HEK293T (cell line): ENCODE measurements around the gene DZIP1L.

Experiments used
- CTCF ChIA-PET: fragments of 350-600 bp; formaldehyde crosslinking; extraction: SDS; loops from one replicate; lab custom pipeline; 2021; ENCODE audit warnings: antibody characterized with exemption, inconsistent platforms; lab: Yijun Ruan, JAX
- POLR2A ChIA-PET: fragments of 350-600 bp; formaldehyde crosslinking; extraction: SDS; loops from one replicate; lab custom pipeline; 2020; ENCODE audit warnings: antibody characterized with exemption, inconsistent platforms; lab: Yijun Ruan, JAX
- DNase-seq: peaks from one replicate; pipeline ENCODE4 v3.0.0; 2012; ENCODE audit warnings: mixed read lengths; ENCODE audit errors: extremely low spot score
- ARNT ChIP-seq: fragments of 450-650 bp; IDR thresholded peaks from 2 replicates; pipeline ENCODE4 v1.6.1; 2017; ENCODE audit warnings: mild to moderate bottlenecking
- BHLHE40 ChIP-seq: fragments of 450-650 bp; IDR thresholded peaks from 2 replicates; pipeline ENCODE4 v1.6.1; 2016; ENCODE audit warnings: mild to moderate bottlenecking, moderate library complexity, borderline replicate concordance
- CTBP1 ChIP-seq: fragments of 450-650 bp; IDR thresholded peaks from 2 replicates; pipeline ENCODE4 v1.6.1; 2016; ENCODE audit warnings: borderline replicate concordance
- ELF4 ChIP-seq: fragments of 450-650 bp; IDR thresholded peaks from 2 replicates; pipeline ENCODE4 v1.6.1; 2017; ENCODE audit warnings: antibody characterized with exemption
- FOXA1 ChIP-seq: fragments of 450-650 bp; IDR thresholded peaks from 2 replicates; pipeline ENCODE4 v1.6.1; 2016; ENCODE audit warnings: mild to moderate bottlenecking
- FOXK2 ChIP-seq: fragments of 450-650 bp; IDR thresholded peaks from 2 replicates; pipeline ENCODE4 v1.6.1; 2016; ENCODE audit warnings: mild to moderate bottlenecking
- FOXM1 ChIP-seq: fragments of 450-650 bp; IDR thresholded peaks from 2 replicates; pipeline ENCODE4 v1.6.1; 2017; ENCODE audit warnings: mild to moderate bottlenecking, borderline replicate concordance
- HDGF ChIP-seq: fragments of 450-650 bp; IDR thresholded peaks from 2 replicates; pipeline ENCODE4 v1.6.1; 2017; ENCODE audit warnings: antibody characterized with exemption, borderline replicate concordance
- L3MBTL2 ChIP-seq: fragments of 450-650 bp; conservative IDR thresholded peaks from 2 replicates; pipeline ENCODE4 v1.6.1; 2016; ENCODE audit warnings: mild to moderate bottlenecking
- LEF1 ChIP-seq: fragments of 450-650 bp; IDR thresholded peaks from 2 replicates; pipeline ENCODE4 v1.6.1; 2017; ENCODE audit warnings: mild to moderate bottlenecking, borderline replicate concordance
- NFRKB ChIP-seq: fragments of 450-650 bp; IDR thresholded peaks from 2 replicates; pipeline ENCODE4 v1.6.1; 2016; ENCODE audit warnings: mild to moderate bottlenecking, moderate library complexity
- SP1 ChIP-seq: fragments of 450-650 bp; IDR thresholded peaks from 2 replicates; pipeline ENCODE4 v1.6.1; 2017
- SUZ12 ChIP-seq: fragments of 450-650 bp; IDR thresholded peaks from 2 replicates; pipeline ENCODE4 v1.6.1; 2016; ENCODE audit warnings: mild to moderate bottlenecking
- TARDBP ChIP-seq: fragments of 450-650 bp; IDR thresholded peaks from 2 replicates; pipeline ENCODE4 v1.6.1; 2016
- ZNF384 ChIP-seq: fragments of 450-650 bp; IDR thresholded peaks from 2 replicates; pipeline ENCODE4 v1.6.1; 2016
- TF ChIP-seq, protein P1 (sequence below): fragments of 450-650 bp; IDR thresholded peaks from 2 replicates; pipeline ENCODE4 v1.6.1; 2016

The DZIP1L gene

GRCh38 chr3:138082992-138083386 is 32.4 kb downstream of the DZIP1L start:
- ChIA-PET POLR2A (interaction anchor here (1.0 to 1.3 kb wide), 2 partner anchors 13 to 33 kb away, joined by 6 to 7 read pairs; partner anchors contain the start of gene DZIP1L), CTCF (interaction anchor here (0.7 kb wide), 1 partner anchor 37 kb away, joined by 3 read pairs; no protein-coding TSS in a partner anchor)
- DNase-seq, result no peak
- TF ChIP-seq BHLHE40 (no peak), CTBP1 (no peak), FOXK2 (no peak), LEF1 (no peak), FOXA1 (no peak), FOXM1 (no peak), HDGF (no peak), ARNT (no peak), ELF4 (no peak), TARDBP (no peak), ZNF384 (no peak), SP1 (no peak), L3MBTL2 (no peak), SUZ12 (no peak), NFRKB (no peak)
- TF ChIP-seq, protein P1, sequence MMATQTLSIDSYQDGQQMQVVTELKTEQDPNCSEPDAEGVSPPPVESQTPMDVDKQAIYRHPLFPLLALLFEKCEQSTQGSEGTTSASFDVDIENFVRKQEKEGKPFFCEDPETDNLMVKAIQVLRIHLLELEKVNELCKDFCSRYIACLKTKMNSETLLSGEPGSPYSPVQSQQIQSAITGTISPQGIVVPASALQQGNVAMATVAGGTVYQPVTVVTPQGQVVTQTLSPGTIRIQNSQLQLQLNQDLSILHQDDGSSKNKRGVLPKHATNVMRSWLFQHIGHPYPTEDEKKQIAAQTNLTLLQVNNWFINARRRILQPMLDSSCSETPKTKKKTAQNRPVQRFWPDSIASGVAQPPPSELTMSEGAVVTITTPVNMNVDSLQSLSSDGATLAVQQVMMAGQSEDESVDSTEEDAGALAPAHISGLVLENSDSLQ, result no peak

GRCh38 chr3:138082085-138082991 is 33.1 kb downstream of the DZIP1L start:
- peak; percentile 48 for DNase-seq
- TF ChIP-seq FOXK2 (peak; percentile 56; the same call in 1 of the 2 replicates), FOXA1 (no peak), LEF1 (no peak), ELF4 (no peak), SP1 (no peak), L3MBTL2 (no peak), ARNT (no peak), FOXM1 (no peak), SUZ12 (no peak), CTBP1 (peak; percentile 59; the same call in 1 of the 2 replicates), NFRKB (no peak)
- ChIA-PET CTCF (interaction anchor here (0.7 kb wide), 1 partner anchor 37 kb away, joined by 3 read pairs; no protein-coding TSS in a partner anchor), POLR2A (interaction anchor here (1.0 to 1.3 kb wide), 2 partner anchors 12 to 33 kb away, joined by 6 to 7 read pairs; partner anchors contain the start of gene DZIP1L)

DNA sequence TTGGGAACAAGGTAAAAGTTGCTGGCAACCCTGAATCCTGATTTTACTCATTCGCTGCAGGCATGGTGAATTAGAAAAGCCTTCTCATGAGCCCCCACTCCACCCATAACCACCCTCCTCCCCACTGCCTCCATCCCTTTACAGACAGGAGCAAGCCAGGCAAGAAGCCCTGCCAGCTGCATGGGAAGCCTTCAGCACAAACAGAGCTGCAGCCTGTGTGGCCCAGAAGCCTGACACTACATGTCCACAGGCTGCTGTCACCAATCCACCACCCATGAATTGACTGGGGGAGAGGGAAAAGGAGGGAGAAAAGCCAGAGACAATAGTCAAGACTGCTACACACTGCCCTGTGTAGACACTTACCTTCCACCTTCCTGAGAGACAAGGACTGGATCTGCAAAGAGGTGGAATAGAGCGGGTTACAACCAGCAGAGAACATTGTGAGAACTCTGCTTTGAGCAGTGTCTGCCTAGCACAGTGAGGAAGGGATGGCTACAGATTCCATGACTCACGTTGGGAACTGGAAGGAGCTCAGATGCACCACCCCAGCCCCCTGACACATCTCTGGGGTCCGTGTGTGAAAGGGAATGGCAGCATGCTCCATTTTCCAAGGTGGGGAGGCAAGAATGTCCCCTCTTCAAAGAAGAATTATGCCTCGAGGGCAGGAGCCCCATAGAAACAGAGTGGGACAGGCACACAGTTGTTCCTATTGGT is 33.9 kb downstream of the DZIP1L start:
- ChIA-PET POLR2A (interaction anchor here (1.3 kb wide), 1 partner anchor 11 kb away, joined by 6 read pairs; no protein-coding TSS in a partner anchor), CTCF (no interaction called here)
- TF ChIP-seq HDGF, result no peak
- no peak for DNase-seq

- CTCF ChIA-PET, result interaction anchor here (0.9 kb wide), 1 partner anchor 28 kb away, joined by 3 read pairs; no protein-coding TSS in a partner anchor
- no peak for DNase-seq
- no peak for TF ChIP-seq SP1
- no peak for TF ChIP-seq HDGF
- TF ChIP-seq FOXM1, result no peak
- TF ChIP-seq ELF4, result no peak
- TF ChIP-seq L3MBTL2, result no peak
- TF ChIP-seq CTBP1, result no peak
- POLR2A ChIA-PET, result no interaction called here
Observed at GRCh38 chr3:138079901-138080300, 35.5 kb downstream of the DZIP1L start.

DNA sequence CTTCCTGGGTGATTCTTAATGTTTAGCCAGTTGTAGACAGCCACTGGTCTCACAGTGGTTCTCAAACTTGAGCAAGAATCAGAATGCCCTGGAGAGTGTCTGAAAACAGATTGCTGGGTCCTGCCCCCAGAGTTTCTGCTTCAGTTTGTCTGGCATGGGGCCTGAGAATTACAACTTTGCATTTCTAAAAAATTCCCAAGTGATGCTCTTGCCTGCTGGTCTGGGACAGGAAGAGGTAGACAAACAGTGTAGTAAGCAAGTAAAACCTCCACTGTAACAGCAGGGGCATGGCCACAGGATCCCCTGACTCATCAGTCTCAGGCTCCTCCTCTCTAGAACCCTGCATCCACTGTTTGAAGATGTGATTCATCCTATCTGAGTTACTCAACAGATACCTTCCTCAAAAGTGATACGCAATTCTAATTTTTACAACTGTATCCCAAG is 36.5 kb downstream of the DZIP1L start:
- ChIA-PET POLR2A (no interaction called here), CTCF (interaction anchor here (0.9 kb wide), 1 partner anchor 27 kb away, joined by 3 read pairs; no protein-coding TSS in a partner anchor)
- TF ChIP-seq L3MBTL2 (no peak), HDGF (no peak), SP1 (no peak), CTBP1 (no peak)
- DNase-seq, result no peak

DNA sequence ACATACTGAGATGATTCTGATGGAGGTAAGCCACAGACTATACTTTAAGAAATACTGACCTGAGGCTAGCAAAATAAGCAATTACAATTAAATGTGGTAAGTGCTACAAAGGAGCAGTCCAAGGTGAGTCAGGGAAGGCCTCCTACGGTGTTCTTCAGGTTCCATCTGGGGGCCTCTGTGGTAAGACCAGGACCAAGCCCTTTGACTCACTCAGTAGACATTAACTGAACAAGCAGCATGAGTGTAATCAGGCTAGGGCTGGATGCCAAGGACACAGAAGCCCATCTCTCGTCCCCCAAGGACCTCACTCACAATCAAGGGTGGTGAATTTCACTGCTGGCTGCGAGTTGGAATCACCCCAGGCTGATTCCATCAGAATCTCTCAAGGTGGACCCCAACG is 37.3 kb downstream of the DZIP1L start:
- TF ChIP-seq NFRKB (no peak), L3MBTL2 (no peak), TARDBP (no peak), CTBP1 (no peak), ELF4 (no peak), FOXK2 (no peak), SP1 (no peak), FOXA1 (no peak), LEF1 (no peak), HDGF (no peak), FOXM1 (no peak), ZNF384 (no peak), SUZ12 (no peak), ARNT (no peak)
- TF ChIP-seq, protein P1, result no peak
- no peak for DNase-seq
- ChIA-PET CTCF (no interaction called here), POLR2A (no interaction called here)
